GM12878 (cell line): Measurements from ENCODE around the gene PPP4R4. TPM values are rescaled to one million over a fixed set of nuclear protein-coding genes. Genes with fewer than 3 reads are reported as not detected.

Experiments
- ATAC-seq: fragments of 200-7000 bp; cut with Tn5 transposase; 3 replicates; pipeline ENCODE4 v1.9.1; 2020; ENCODE audit warnings: mild to moderate bottlenecking, moderate library complexity
- BruUV-seq: library from RNA; stranded (reverse); fragments of 400-500 nt; replicated peaks from 2 replicates; lab custom pipeline; 2021; lab: Mats Ljungman, UMichigan
- CTCF ChIA-PET: fragments of 300-600 bp; sonication (Branson Sonifier 250); formaldehyde crosslinking; extraction: SDS; loops from one replicate; lab custom pipeline; 2021; ENCODE audit warnings: inconsistent platforms; lab: Yijun Ruan, JAX
- POLR2A ChIA-PET: fragments of 350-600 bp; formaldehyde crosslinking; extraction: SDS; loops from one replicate; lab custom pipeline; 2021; ENCODE audit warnings: inconsistent platforms; lab: Charles Lee
- RAD21 ChIA-PET: fragments of 300-600 bp; sonication (Branson Sonifier 250); formaldehyde crosslinking; loops from one replicate; lab custom pipeline; 2023; ENCODE audit warnings: antibody characterized with exemption; ENCODE audit not compliant: unreplicated experiment; lab: Charles Lee
- SMC1A ChIA-PET: fragments of 300-600 bp; sonication (Branson Sonifier 250); formaldehyde crosslinking; loops from one replicate; lab custom pipeline; 2023; ENCODE audit not compliant: unreplicated experiment, uncharacterized antibody; lab: Charles Lee
- DNase-seq: peaks from one replicate; pipeline ENCODE4 v3.0.0-alpha.2; 2011; ENCODE audit warnings: low read depth, low spot score
- FAIRE-seq: peaks from 3 replicates; lab custom pipeline; 2011; peaks lifted over from hg19 to GRCh38; lab: Jason Lieb, UNC
- H2AFZ ChIP-seq: 2 replicates; pipeline ENCODE4 v1.6.0; 2011; ENCODE audit warnings: low read depth, low read length, control low read depth; ENCODE audit not compliant: control insufficient read depth
- H3K27ac ChIP-seq: 2 replicates; pipeline ENCODE4 v1.5.1; 2011; ENCODE audit warnings: control low read depth; ENCODE audit not compliant: control insufficient read depth, insufficient read depth
- H3K27me3 ChIP-seq, 2 experiments: replicated peaks in 1 of 2; 2 replicates each; pipeline versions ENCODE4 v1.6.0 to v1.6.1; 2011; ENCODE audit warnings: low read length in 1 of 2; ENCODE audit not compliant: control insufficient read depth in 2 of 2, insufficient read depth in 2 of 2
- H3K36me3 ChIP-seq, 2 experiments: 2 replicates each; pipeline ENCODE4 v1.5.1; 2011; ENCODE audit warnings: low read length in 1 of 2; ENCODE audit not compliant: control insufficient read depth in 2 of 2, insufficient read depth in 2 of 2
- H3K4me1 ChIP-seq: 2 replicates; pipeline ENCODE4 v1.6.1; 2011; ENCODE audit warnings: mild to moderate bottlenecking, low read length, moderate library complexity, mixed read lengths; ENCODE audit not compliant: control insufficient read depth, insufficient read depth
- H3K4me2 ChIP-seq: 2 replicates; pipeline ENCODE4 v1.6.0; 2011; ENCODE audit warnings: control low read depth; ENCODE audit not compliant: control insufficient read depth, insufficient read depth
- H3K4me3 ChIP-seq: fragments of 200-600 bp; sonication (generic); 2 replicates; pipeline ENCODE4 v1.5.1; 2016
- H3K79me2 ChIP-seq: 2 replicates; pipeline ENCODE4 v1.6.0; 2011; ENCODE audit warnings: low read length; ENCODE audit not compliant: control insufficient read depth, insufficient read depth
- H3K9ac ChIP-seq: 2 replicates; pipeline ENCODE4 v1.8.0; 2011; ENCODE audit warnings: low read length, control low read depth, mixed read lengths; ENCODE audit not compliant: control insufficient read depth, insufficient read depth
- H3K9me3 ChIP-seq: replicated peaks from 3 replicates; pipeline ENCODE4 v1.5.1; 2011; ENCODE audit warnings: mild to moderate bottlenecking, low read length; ENCODE audit not compliant: control insufficient read depth, insufficient read depth
- H4K20me1 ChIP-seq: 2 replicates; pipeline ENCODE4 v1.6.0; 2011; ENCODE audit not compliant: control insufficient read depth, insufficient read depth
- CEBPB ChIP-seq, 2 experiments: fragments of 150-350 bp in 1 of 2; IDR thresholded peaks; 2 replicates each; pipeline ENCODE4 v1.6.1; 2012 to 2014; ENCODE audit warnings: low read depth in 2 of 2, low read length in 2 of 2, borderline replicate concordance in 1 of 2, inconsistent platforms in 1 of 2
- SUPT20H ChIP-seq: IDR thresholded peaks from 2 replicates; pipeline ENCODE4 v1.6.1; 2011; ENCODE audit warnings: low read depth, mild to moderate bottlenecking, low read length, moderate library complexity, borderline replicate concordance; ENCODE audit not compliant: control insufficient read depth
- ZNF274 ChIP-seq: IDR thresholded peaks from one replicate; pipeline ENCODE4 v1.8.0; 2011; ENCODE audit not compliant: insufficient read length, insufficient read depth
- WGBS: methylation state at CpG from one replicate; pipeline ENCODE4 v1.1.6; 2016; ENCODE audit warnings: low lambda C conversion rate; ENCODE audit not compliant: insufficient replicate concordance, insufficient coverage; ENCODE audit errors: missing lambda C conversion rate; 5-methylcytosine and 5-hydroxymethylcytosine counted together
- in situ Hi-C: fragments of 300-500 bp; cut with MboI; formaldehyde crosslinking; loops from 9 replicates; pipeline ENCODE4 v1.14.3; 2018; ENCODE audit warnings: mixed read lengths
- intact Hi-C: fragments of 100-400 bp; cut with micrococcal nuclease; formaldehyde crosslinking; loops from one replicate; pipeline ENCODE4 v1.14.2; 2022; ENCODE audit not compliant: unreplicated experiment
- polyA plus RNA-seq, 11 experiments: library from polyadenylated mRNA; depleted of rRNA in 4 of 11; unstranded in 6 of 11; stranded (reverse) in 5 of 11; fragments of >200 nt; fragmentation: Nextera tagmentation in 4 of 11; fragmentation: Illumina TruSeq in 1 of 11; extraction: Ambion mirVana in 4 of 11; extraction: Trizol in 1 of 11; gene quantifications; 1 replicate in 1 of 11; 2 replicates in 10 of 11; pipeline versions ENCODE4 v1.2.1 to v1.2.3, GENCODE V29; 2011 to 2016; ENCODE audit warnings: inconsistent platforms in 2 of 11, missing spikeins in 2 of 11, low read depth in 1 of 11
- total RNA-seq, 4 experiments: library from RNA; depleted of rRNA in 3 of 4; stranded (reverse); fragments of >200 nt in 3 of 4; fragmentation: Illumina TruSeq in 1 of 4; extraction: Trizol in 1 of 4; gene quantifications; 2 replicates each; pipeline versions ENCODE4 v1.2.1 to v1.2.3, GENCODE V29; 2013 to 2021
- TF ChIP-seq, protein P1 (sequence below): fragments of 450-650 bp; IDR thresholded peaks from 2 replicates; pipeline ENCODE4 v1.6.1; 2016; ENCODE audit warnings: mild to moderate bottlenecking
- TF ChIP-seq, protein P2 (sequence below): fragments of 450-650 bp; IDR thresholded peaks from 2 replicates; pipeline ENCODE4 v1.6.1; 2017; ENCODE audit warnings: borderline replicate concordance
- TF ChIP-seq, protein P3 (sequence below): IDR thresholded peaks from 2 replicates; pipeline ENCODE4 v1.6.1; 2012; ENCODE audit warnings: improper control_type of control experiment, low read depth, low read length; ENCODE audit not compliant: insufficient replicate concordance

PPP4R4 gene
- total and polyA plus RNA-seq, 10 of the 15 experiments (the other 5 are each of a cell fraction or from before 2014, with no cell fraction given) = 0.01 to 0.13 (median 0.08) TPM; not detected in 4

DNA sequence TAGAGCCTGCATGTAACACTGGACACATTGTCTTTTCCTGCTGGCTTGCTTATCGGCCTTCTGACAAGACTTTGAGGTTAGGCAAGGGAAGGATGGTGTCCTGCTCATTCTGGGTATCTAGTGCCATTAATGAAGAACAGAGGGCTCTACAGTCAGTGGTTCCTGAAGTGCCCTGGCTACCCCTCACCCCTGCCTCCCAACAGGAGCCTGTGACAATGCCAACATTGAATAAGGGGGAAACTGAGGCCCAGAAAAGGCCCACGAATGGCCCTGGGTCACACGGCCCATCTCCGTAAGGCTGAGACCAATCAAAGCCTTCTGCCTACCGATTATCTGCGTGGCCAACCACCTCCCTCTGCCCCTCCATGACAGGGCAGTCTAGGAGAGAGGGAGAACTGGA lies 46.8 kb upstream of the PPP4R4 start:
- 77% methylated on average over 6 of the region's 6 CpGs for WGBS
- H2AFZ ChIP-seq = no peak overlapping the region
- no peak for TF ChIP-seq CEBPB (IDR thresholded peaks at IDR 0.05; ENCODE audit: borderline replicate concordance in 1 of 2, low read depth in 2 of 2, low read length in 2 of 2)
- TF ChIP-seq, protein P1, sequence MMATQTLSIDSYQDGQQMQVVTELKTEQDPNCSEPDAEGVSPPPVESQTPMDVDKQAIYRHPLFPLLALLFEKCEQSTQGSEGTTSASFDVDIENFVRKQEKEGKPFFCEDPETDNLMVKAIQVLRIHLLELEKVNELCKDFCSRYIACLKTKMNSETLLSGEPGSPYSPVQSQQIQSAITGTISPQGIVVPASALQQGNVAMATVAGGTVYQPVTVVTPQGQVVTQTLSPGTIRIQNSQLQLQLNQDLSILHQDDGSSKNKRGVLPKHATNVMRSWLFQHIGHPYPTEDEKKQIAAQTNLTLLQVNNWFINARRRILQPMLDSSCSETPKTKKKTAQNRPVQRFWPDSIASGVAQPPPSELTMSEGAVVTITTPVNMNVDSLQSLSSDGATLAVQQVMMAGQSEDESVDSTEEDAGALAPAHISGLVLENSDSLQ = no peak
- TF ChIP-seq, protein P2, sequence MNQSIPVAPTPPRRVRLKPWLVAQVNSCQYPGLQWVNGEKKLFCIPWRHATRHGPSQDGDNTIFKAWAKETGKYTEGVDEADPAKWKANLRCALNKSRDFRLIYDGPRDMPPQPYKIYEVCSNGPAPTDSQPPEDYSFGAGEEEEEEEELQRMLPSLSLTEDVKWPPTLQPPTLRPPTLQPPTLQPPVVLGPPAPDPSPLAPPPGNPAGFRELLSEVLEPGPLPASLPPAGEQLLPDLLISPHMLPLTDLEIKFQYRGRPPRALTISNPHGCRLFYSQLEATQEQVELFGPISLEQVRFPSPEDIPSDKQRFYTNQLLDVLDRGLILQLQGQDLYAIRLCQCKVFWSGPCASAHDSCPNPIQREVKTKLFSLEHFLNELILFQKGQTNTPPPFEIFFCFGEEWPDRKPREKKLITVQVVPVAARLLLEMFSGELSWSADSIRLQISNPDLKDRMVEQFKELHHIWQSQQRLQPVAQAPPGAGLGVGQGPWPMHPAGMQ = no peak
- TF ChIP-seq, protein P3, sequence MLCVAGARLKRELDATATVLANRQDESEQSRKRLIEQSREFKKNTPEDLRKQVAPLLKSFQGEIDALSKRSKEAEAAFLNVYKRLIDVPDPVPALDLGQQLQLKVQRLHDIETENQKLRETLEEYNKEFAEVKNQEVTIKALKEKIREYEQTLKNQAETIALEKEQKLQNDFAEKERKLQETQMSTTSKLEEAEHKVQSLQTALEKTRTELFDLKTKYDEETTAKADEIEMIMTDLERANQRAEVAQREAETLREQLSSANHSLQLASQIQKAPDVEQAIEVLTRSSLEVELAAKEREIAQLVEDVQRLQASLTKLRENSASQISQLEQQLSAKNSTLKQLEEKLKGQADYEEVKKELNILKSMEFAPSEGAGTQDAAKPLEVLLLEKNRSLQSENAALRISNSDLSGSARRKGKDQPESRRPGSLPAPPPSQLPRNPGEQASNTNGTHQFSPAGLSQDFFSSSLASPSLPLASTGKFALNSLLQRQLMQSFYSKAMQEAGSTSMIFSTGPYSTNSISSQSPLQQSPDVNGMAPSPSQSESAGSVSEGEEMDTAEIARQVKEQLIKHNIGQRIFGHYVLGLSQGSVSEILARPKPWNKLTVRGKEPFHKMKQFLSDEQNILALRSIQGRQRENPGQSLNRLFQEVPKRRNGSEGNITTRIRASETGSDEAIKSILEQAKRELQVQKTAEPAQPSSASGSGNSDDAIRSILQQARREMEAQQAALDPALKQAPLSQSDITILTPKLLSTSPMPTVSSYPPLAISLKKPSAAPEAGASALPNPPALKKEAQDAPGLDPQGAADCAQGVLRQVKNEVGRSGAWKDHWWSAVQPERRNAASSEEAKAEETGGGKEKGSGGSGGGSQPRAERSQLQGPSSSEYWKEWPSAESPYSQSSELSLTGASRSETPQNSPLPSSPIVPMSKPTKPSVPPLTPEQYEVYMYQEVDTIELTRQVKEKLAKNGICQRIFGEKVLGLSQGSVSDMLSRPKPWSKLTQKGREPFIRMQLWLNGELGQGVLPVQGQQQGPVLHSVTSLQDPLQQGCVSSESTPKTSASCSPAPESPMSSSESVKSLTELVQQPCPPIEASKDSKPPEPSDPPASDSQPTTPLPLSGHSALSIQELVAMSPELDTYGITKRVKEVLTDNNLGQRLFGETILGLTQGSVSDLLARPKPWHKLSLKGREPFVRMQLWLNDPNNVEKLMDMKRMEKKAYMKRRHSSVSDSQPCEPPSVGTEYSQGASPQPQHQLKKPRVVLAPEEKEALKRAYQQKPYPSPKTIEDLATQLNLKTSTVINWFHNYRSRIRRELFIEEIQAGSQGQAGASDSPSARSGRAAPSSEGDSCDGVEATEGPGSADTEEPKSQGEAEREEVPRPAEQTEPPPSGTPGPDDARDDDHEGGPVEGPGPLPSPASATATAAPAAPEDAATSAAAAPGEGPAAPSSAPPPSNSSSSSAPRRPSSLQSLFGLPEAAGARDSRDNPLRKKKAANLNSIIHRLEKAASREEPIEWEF = no peak
- TF ChIP-seq ZNF274 = no peak
- no peak for TF ChIP-seq SUPT20H
- RAD21 ChIA-PET = interaction anchor here (1.0 kb wide), 1 partner anchor 90 kb away, joined by 3 read pairs; no protein-coding TSS in a partner anchor
- H3K4me1 ChIP-seq = peaks cover 10% of the 10 kb centered on the region; the same call in 1 of the 2 replicates
- CTCF ChIA-PET = interaction anchor here (1.1 to 2.2 kb wide), 3 partner anchors 9 to 91 kb away, joined by 3 to 8 read pairs (median 8); partner anchors contain the start of genes DDX24 and IFI27L1
- POLR2A ChIA-PET = no interaction called here
- FAIRE-seq (no peak), DNase-seq (no peak), ATAC-seq (no peak)
- no peak overlapping the region for H3K4me2 ChIP-seq
- H3K36me3 ChIP-seq = no peaks in the 10 kb centered on the region; a peak in 1 of 4 replicates
- H3K27me3 ChIP-seq = peaks cover 0 to 4% of the 10 kb centered on the region in 2 experiments; a peak in 1 of 4 replicates
- no peaks in the 10 kb centered on the region for H3K79me2 ChIP-seq
- no peaks in the 10 kb centered on the region for H3K9me3 ChIP-seq
- SMC1A ChIA-PET = interaction anchor here (1.1 to 2.2 kb wide), 2 partner anchors 45 to 91 kb away, joined by 3 to 10 read pairs; no protein-coding TSS in a partner anchor
- H3K4me3 ChIP-seq = no peak overlapping the region
- no peaks in the 10 kb centered on the region for H4K20me1 ChIP-seq
- H3K27ac ChIP-seq = no peak overlapping the region
- H3K9ac ChIP-seq = no peak overlapping the region
- intact Hi-C loops = no loop called here
- in situ Hi-C loops = no loop called here
- no TSS peak for BruUV-seq
